OCI-LY7 (cell line): ENCODE data around the gene ABCC11.

Source experiments
- CTCF ChIP-seq: fragments of 200-600 bp; sonication (generic); conservative IDR thresholded peaks from 2 replicates; pipeline ENCODE4 v1.5.1; 2014; ENCODE audit warnings: mild to moderate bottlenecking, antibody characterized with exemption, low read length, moderate library complexity, mixed read lengths
- EZH2phosphoT487 ChIP-seq: fragments of 200-600 bp; sonication (generic); IDR thresholded peaks from 2 replicates; pipeline ENCODE4 v1.6.1; 2018; ENCODE audit warnings: low read depth, borderline replicate concordance, mild to moderate bottlenecking, mixed run types, antibody characterized with exemption, low read length, moderate library complexity, mixed read lengths

GRCh38 chr16:48128769-48129168 lies 118.6 kb downstream of the ABCC11 start:
- TF ChIP-seq CTCF (no peak), EZH2phosphoT487 (no peak)
